ENCODE measurements around the gene CRYGA. TPM values are rescaled to one million over a fixed set of nuclear protein-coding genes. Genes with fewer than 3 reads are reported as not detected.
A peak's percentile ranks its signal among the peaks of the same experiment; 100 is the strongest.
"Not testable (repeated sequence)": the region's sequence is repeated elsewhere in the genome, so short reads cannot be mapped to it uniquely, and the experiment has no call there.

CRYGA gene
- total RNA-seq, 1 donor from 2014 or later: not detected

- Histone ChIP-seq H3K79me2 (ENCODE audit: low read depth) (no peaks in the 10 kb centered on the region), H2AFZ (replicated peaks) (peak overlapping the region; percentile 19), H3K4me3 (no peak overlapping the region), H4K20me1 (ENCODE audit: low read depth) (no peaks in the 10 kb centered on the region), H3K36me3 (no peaks in the 10 kb centered on the region), H3K4me2 (no peak overlapping the region), H3F3A (ENCODE audit: low read depth) (peaks cover 12% of the 10 kb centered on the region), H3K27me3 (no peaks in the 10 kb centered on the region), H3K4me1 (peaks cover 11% of the 10 kb centered on the region), H3K9ac (no peak overlapping the region), H3K9me3 (ENCODE audit: low read depth) (no peaks in the 10 kb centered on the region), H3K27ac (no peak overlapping the region)
- no peak for DNase-seq (ENCODE audit: low spot score)
- peaks cover 6% of the 10 kb centered on the region for H3K27me3 Mint-ChIP-seq (ENCODE audit: insufficient read depth, low read depth)
- peaks cover 2% of the 10 kb centered on the region for H3K9me3 Mint-ChIP-seq
- no peak overlapping the region for H3K27ac Mint-ChIP-seq
- peaks cover 2% of the 10 kb centered on the region for H3K36me3 Mint-ChIP-seq
- no peak overlapping the region for H3K4me3 Mint-ChIP-seq
- TF ChIP-seq, protein P1, sequence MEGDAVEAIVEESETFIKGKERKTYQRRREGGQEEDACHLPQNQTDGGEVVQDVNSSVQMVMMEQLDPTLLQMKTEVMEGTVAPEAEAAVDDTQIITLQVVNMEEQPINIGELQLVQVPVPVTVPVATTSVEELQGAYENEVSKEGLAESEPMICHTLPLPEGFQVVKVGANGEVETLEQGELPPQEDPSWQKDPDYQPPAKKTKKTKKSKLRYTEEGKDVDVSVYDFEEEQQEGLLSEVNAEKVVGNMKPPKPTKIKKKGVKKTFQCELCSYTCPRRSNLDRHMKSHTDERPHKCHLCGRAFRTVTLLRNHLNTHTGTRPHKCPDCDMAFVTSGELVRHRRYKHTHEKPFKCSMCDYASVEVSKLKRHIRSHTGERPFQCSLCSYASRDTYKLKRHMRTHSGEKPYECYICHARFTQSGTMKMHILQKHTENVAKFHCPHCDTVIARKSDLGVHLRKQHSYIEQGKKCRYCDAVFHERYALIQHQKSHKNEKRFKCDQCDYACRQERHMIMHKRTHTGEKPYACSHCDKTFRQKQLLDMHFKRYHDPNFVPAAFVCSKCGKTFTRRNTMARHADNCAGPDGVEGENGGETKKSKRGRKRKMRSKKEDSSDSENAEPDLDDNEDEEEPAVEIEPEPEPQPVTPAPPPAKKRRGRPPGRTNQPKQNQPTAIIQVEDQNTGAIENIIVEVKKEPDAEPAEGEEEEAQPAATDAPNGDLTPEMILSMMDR (IDR thresholded peaks at IDR 0.05): no peak
- TF ChIP-seq EZH2phosphoT487 (IDR thresholded peaks at IDR 0.05) (no peak), EZH2 (IDR thresholded peaks at IDR 0.05) (no peak)
- peaks cover 10% of the 10 kb centered on the region for H3K4me1 Mint-ChIP-seq
These were observed 20.2 kb downstream of the CRYGA start for GRCh38 chr2:208142925-208143799.

DNA sequence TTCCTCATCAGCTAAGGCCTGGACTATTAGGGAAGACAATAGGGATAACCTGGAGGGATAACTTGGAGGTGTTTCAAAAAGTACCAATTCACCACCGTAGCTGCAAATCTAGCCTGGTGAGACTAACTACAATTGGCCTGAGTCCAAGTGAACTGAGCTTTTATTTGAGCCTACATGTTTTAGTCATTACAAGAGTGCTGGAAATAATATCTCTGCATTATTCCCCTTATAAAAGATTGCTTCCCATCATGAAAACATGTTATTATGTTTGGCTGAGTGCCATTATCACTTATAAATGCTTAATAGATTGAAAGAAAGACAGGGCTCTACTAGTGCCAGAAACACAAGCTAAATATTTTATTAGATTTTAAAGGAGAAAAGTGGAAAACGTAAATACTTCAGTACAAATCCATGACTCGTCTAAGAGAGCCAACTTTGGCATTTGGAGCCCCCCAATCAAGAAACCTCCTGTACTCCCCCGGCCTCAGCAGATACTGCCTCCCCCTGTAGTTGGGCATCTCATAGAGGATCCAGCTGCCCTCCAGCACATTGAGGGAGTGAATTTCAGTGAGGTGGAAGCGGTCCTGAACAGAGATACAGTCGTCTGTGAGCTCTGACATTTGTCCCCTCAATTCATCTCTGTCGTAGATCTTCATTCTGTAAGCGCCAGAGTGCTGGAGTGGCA is 21.0 kb downstream of the CRYGA start:
- H3K36me3 Mint-ChIP-seq: peaks cover 2% of the 10 kb centered on the region
- Histone ChIP-seq H3K4me1 (peaks cover 11% of the 10 kb centered on the region), H3F3A (ENCODE audit: low read depth) (peaks cover 12% of the 10 kb centered on the region), H3K27ac (no peak overlapping the region), H3K27me3 (no peaks in the 10 kb centered on the region), H4K20me1 (ENCODE audit: low read depth) (no peaks in the 10 kb centered on the region), H3K4me2 (no peak overlapping the region), H3K79me2 (ENCODE audit: low read depth) (no peaks in the 10 kb centered on the region), H3K36me3 (no peaks in the 10 kb centered on the region), H3K9ac (no peak overlapping the region), H3K4me3 (no peak overlapping the region), H3K9me3 (ENCODE audit: low read depth) (no peaks in the 10 kb centered on the region), H2AFZ (replicated peaks) (peak overlapping the region; percentile 19)
- no peak overlapping the region for H3K27ac Mint-ChIP-seq
- H3K27me3 Mint-ChIP-seq (ENCODE audit: insufficient read depth, low read depth): peaks cover 6% of the 10 kb centered on the region
- TF ChIP-seq, protein P1 (IDR thresholded peaks at IDR 0.05): no peak
- TF ChIP-seq EZH2 (IDR thresholded peaks at IDR 0.05) (no peak), EZH2phosphoT487 (IDR thresholded peaks at IDR 0.05) (no peak)
- H3K4me3 Mint-ChIP-seq: no peak overlapping the region
- H3K4me1 Mint-ChIP-seq: peaks cover 10% of the 10 kb centered on the region
- H3K9me3 Mint-ChIP-seq: peaks cover 2% of the 10 kb centered on the region
- DNase-seq (ENCODE audit: low spot score): no peak

DNA sequence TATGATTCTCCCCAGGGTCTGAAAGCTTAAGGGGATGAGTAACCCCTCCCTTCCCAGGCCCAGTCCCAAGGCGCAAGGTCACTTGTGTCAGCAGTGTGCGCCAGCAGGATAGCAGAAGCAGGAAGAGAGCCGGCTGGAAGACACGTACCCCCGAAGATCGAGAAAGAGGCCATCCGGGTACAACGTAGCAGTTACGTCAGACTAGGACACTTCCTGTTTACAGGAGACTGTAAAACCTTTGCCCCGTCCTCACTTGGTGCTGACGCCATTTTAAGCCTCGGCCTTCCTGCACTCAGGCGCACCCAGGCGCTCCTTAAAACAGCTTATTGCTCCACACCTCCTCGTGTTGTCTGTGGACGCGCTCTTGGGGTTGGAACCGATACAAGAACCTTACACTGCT is 23.9 kb downstream of the CRYGA start:
- no peaks in the 10 kb centered on the region for H4K20me1 ChIP-seq (ENCODE audit: low read depth)
- H3F3A ChIP-seq (ENCODE audit: low read depth): peaks cover 4% of the 10 kb centered on the region
- H3K27ac Mint-ChIP-seq: no peak overlapping the region
- peaks cover 7% of the 10 kb centered on the region for H3K27me3 Mint-ChIP-seq (ENCODE audit: insufficient read depth, low read depth)
- H3K36me3 Mint-ChIP-seq: no peaks in the 10 kb centered on the region
- no peak overlapping the region for H3K4me3 ChIP-seq
- H3K9ac ChIP-seq: no peak overlapping the region
- no peak overlapping the region for H3K4me3 Mint-ChIP-seq
- H3K9me3 ChIP-seq (ENCODE audit: low read depth): no peaks in the 10 kb centered on the region
- no peak overlapping the region for H3K4me2 ChIP-seq
- no peaks in the 10 kb centered on the region for H3K79me2 ChIP-seq (ENCODE audit: low read depth)
- DNase-seq (ENCODE audit: low spot score): no peak
- peaks cover 2% of the 10 kb centered on the region for H3K9me3 Mint-ChIP-seq
- no peak overlapping the region for H2AFZ ChIP-seq (replicated peaks)
- no peaks in the 10 kb centered on the region for H3K27me3 ChIP-seq
- peaks cover 14% of the 10 kb centered on the region for H3K4me1 ChIP-seq
- no peaks in the 10 kb centered on the region for H3K4me1 Mint-ChIP-seq
- H3K36me3 ChIP-seq: no peaks in the 10 kb centered on the region
- no peak for TF ChIP-seq EZH2 (IDR thresholded peaks at IDR 0.05)
- no peak for TF ChIP-seq EZH2phosphoT487 (IDR thresholded peaks at IDR 0.05)
- TF ChIP-seq, protein P1 (IDR thresholded peaks at IDR 0.05): no peak
- H3K27ac ChIP-seq: no peak overlapping the region

GRCh38 chr2:208138334-208138733 is 25.1 kb downstream of the CRYGA start:
- not testable (repeated sequence) for H3K4me2 ChIP-seq; H3K4me3 Mint-ChIP-seq; H3K9ac ChIP-seq; H3K9me3 ChIP-seq (ENCODE audit: low read depth); H3K36me3 ChIP-seq; H3K27me3 Mint-ChIP-seq (ENCODE audit: insufficient read depth, low read depth); H4K20me1 ChIP-seq (ENCODE audit: low read depth); H3K27ac ChIP-seq; H3K79me2 ChIP-seq (ENCODE audit: low read depth); H3K36me3 Mint-ChIP-seq; H3F3A ChIP-seq (ENCODE audit: low read depth); H3K4me3 ChIP-seq; H2AFZ ChIP-seq (replicated peaks); DNase-seq (ENCODE audit: low spot score); H3K4me1 Mint-ChIP-seq; H3K9me3 Mint-ChIP-seq; H3K27ac Mint-ChIP-seq; H3K27me3 ChIP-seq
- H3K4me1 ChIP-seq: peaks cover 14% of the 10 kb centered on the region

Measured in neural progenitor cell (in vitro differentiated cells).